Endothelial cell (in vitro differentiated cells): Measurements from ENCODE around the gene TEN1. TPM values are rescaled to one million over a fixed set of nuclear protein-coding genes. Genes with fewer than 3 reads are reported as not detected.
"Not testable (repeated sequence)": the region's sequence is repeated elsewhere in the genome, so short reads cannot be mapped to it uniquely, and the experiment has no call there.

Experiments
- DNase-seq: peaks from one replicate; pipeline ENCODE4 v3.0.0; 2021; ENCODE audit warnings: low spot score
- H3K27ac Mint-ChIP-seq: one replicate; pipeline ENCODE4 v1.8.0; 2021; ENCODE audit warnings: mixed read lengths, inconsistent platforms; ENCODE audit not compliant: unreplicated experiment
- H3K27me3 Mint-ChIP-seq: one replicate; pipeline ENCODE4 v1.8.0; 2021; ENCODE audit warnings: mild to moderate bottlenecking, moderate library complexity, mixed read lengths, inconsistent platforms; ENCODE audit not compliant: unreplicated experiment
- H3K36me3 Mint-ChIP-seq: one replicate; pipeline ENCODE4 v1.8.0; 2021; ENCODE audit warnings: mild to moderate bottlenecking, low read depth, mixed read lengths, inconsistent platforms; ENCODE audit not compliant: unreplicated experiment
- H3K4me1 Mint-ChIP-seq: one replicate; pipeline ENCODE4 v1.8.0; 2021; ENCODE audit warnings: mild to moderate bottlenecking, mixed read lengths, inconsistent platforms; ENCODE audit not compliant: unreplicated experiment
- H3K4me3 Mint-ChIP-seq: one replicate; pipeline ENCODE4 v1.8.0; 2021; ENCODE audit warnings: mild to moderate bottlenecking, mixed read lengths, inconsistent platforms; ENCODE audit not compliant: unreplicated experiment
- H3K9me3 Mint-ChIP-seq: one replicate; pipeline ENCODE4 v1.8.0; 2021; ENCODE audit warnings: mixed read lengths, inconsistent platforms; ENCODE audit not compliant: unreplicated experiment
- total RNA-seq: library from RNA; stranded (reverse); fragmentation: NEBNext Ultra II Directional; extraction: Animal tissue kit (Norgen Biotek cat#: 25700); gene quantifications from one replicate; pipeline ENCODE4 v1.2.1, GENCODE V29; 2021; ENCODE audit not compliant: unreplicated experiment
- TF ChIP-seq, protein P1 (sequence below): fragments of 200-600 bp; sonication (generic); IDR thresholded peaks from one replicate; pipeline ENCODE4 v1.5.0; 2021; ENCODE audit warnings: antibody characterized with exemption; ENCODE audit not compliant: unreplicated experiment

TEN1 gene
- total RNA-seq, 1 donor from 2014 or later, result 22.6 TPM

DNA sequence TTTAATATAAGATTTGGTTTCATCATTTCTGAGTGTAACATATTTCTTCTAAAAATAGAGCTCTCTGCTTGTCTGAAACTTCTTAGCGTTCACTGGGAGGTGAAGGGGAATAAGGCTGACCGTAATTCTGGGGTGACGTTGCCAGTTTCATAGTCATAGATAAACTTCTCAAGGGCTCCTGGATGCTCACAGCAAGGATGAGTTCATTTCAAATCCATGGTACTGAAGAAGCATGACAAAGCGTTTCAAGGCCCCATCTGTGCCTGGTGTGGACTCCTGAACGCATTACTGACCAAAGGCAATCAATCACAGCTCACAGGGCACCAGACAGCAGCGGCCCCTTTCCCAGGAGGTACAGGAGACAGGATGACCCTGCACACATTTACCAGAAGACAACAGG lies 60.1 kb downstream of the TEN1 start:
- Mint-ChIP-seq H3K27ac (no peak overlapping the region), H3K9me3 (no peaks in the 10 kb centered on the region), H3K27me3 (peaks cover 6% of the 10 kb centered on the region), H3K4me1 (no peaks in the 10 kb centered on the region), H3K36me3 (peaks cover 41% of the 10 kb centered on the region), H3K4me3 (no peak overlapping the region)
- DNase-seq, result no peak
- TF ChIP-seq, protein P1, sequence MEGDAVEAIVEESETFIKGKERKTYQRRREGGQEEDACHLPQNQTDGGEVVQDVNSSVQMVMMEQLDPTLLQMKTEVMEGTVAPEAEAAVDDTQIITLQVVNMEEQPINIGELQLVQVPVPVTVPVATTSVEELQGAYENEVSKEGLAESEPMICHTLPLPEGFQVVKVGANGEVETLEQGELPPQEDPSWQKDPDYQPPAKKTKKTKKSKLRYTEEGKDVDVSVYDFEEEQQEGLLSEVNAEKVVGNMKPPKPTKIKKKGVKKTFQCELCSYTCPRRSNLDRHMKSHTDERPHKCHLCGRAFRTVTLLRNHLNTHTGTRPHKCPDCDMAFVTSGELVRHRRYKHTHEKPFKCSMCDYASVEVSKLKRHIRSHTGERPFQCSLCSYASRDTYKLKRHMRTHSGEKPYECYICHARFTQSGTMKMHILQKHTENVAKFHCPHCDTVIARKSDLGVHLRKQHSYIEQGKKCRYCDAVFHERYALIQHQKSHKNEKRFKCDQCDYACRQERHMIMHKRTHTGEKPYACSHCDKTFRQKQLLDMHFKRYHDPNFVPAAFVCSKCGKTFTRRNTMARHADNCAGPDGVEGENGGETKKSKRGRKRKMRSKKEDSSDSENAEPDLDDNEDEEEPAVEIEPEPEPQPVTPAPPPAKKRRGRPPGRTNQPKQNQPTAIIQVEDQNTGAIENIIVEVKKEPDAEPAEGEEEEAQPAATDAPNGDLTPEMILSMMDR, result no peak

DNA sequence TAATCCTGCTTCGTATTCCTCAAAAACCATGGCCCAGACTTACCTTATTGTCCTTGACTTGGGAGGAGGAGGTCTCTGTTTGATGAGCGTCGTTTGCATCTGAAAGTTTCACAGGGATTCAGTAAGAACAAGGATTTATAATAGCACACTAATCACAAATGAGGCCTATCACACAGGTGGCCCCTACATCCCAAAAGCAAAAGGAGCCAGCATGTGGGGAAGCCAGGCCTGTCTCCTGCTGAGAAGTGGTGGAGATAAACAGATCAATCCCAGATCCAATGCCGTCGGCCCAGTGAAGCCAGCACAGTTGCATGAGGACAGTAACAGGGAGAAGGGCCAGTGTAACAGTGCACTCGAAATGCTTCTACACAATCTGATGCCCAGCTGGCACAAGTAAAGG lies 61.3 kb downstream of the TEN1 start:
- DNase-seq, result no peak
- no peaks in the 10 kb centered on the region for H3K4me1 Mint-ChIP-seq
- H3K27ac Mint-ChIP-seq, result no peak overlapping the region
- H3K27me3 Mint-ChIP-seq, result peaks cover 6% of the 10 kb centered on the region
- H3K4me3 Mint-ChIP-seq, result no peak overlapping the region
- no peaks in the 10 kb centered on the region for H3K9me3 Mint-ChIP-seq
- TF ChIP-seq, protein P1, result no peak
- peaks cover 51% of the 10 kb centered on the region for H3K36me3 Mint-ChIP-seq

DNA sequence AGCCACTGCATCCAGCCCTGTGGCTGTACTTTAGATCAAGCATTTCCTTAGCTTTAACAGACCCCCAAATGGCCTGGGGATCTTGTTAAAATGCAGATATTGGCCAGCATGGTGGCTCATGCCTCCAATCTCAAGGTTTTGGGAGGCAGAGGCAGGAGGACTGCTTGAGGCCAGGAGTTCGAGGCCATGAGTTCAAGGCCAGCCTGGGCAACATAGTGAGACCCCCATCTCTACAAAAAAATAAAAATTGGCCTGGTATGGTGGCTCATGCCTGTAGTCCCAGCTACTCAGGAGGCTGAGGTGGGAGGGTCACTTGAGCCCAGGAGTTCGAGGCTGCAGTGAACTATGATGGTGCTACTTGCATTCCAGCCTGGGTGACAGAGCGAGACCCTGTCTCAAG lies 63.8 kb downstream of the TEN1 start:
- H3K4me3 Mint-ChIP-seq, H3K4me1 Mint-ChIP-seq, H3K27me3 Mint-ChIP-seq, H3K9me3 Mint-ChIP-seq, H3K27ac Mint-ChIP-seq, DNase-seq: not testable (repeated sequence)
- H3K36me3 Mint-ChIP-seq, result peaks cover 63% of the 10 kb centered on the region

DNA sequence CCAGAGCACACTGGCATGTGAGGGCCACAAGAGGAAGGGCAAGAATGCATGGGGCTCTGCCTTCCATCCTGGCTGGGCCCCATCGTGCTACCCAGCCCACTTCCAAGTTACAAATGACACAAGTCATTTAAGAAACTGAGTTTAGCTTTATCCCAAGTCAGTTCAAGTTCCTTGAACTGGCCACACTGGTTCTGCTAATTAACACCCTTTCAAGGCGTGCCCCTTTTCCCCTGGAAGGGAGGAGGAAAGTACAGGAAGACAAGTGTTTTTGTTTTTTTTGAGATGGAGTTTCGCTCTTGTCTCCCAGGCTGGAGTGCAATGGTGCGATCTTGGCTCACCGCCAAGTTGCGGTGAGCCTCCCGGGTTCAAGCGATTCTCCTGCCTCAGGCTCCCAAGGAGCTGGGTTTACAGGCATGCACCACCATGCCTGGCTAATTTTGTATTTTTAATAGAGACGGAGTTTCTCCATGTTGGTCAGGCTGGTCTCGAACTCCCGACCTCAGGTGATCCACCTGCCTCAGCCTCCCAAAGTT lies 65.5 kb downstream of the TEN1 start:
- not testable (repeated sequence) for H3K9me3 Mint-ChIP-seq, H3K27ac Mint-ChIP-seq, H3K4me1 Mint-ChIP-seq, H3K27me3 Mint-ChIP-seq, DNase-seq, H3K4me3 Mint-ChIP-seq
- peaks cover 64% of the 10 kb centered on the region for H3K36me3 Mint-ChIP-seq

DNA sequence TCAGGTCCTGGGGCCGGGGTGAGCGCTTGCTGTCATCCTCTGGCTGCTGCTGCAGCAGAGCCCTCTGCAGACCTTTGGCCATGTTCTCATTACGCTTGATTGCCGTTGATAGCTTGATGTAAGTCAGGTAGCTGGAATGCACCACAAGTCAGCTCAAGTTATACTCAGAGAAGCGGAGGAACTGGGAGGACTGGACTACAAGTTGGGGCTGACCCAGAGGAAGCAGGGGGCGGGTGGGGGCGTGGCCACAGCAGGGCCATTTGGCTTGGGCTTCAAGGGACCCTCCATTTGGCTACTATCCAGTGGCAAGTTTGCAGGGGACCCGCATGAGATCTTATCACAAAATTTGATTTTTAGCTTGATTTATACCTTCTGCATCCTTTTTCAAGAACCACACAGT lies 67.0 kb downstream of the TEN1 start:
- no peak overlapping the region for H3K27ac Mint-ChIP-seq
- TF ChIP-seq, protein P1, result no peak
- H3K27me3 Mint-ChIP-seq, result no peaks in the 10 kb centered on the region
- no peaks in the 10 kb centered on the region for H3K9me3 Mint-ChIP-seq
- peaks cover 65% of the 10 kb centered on the region for H3K36me3 Mint-ChIP-seq
- no peak for DNase-seq
- no peaks in the 10 kb centered on the region for H3K4me1 Mint-ChIP-seq
- no peak overlapping the region for H3K4me3 Mint-ChIP-seq

DNA sequence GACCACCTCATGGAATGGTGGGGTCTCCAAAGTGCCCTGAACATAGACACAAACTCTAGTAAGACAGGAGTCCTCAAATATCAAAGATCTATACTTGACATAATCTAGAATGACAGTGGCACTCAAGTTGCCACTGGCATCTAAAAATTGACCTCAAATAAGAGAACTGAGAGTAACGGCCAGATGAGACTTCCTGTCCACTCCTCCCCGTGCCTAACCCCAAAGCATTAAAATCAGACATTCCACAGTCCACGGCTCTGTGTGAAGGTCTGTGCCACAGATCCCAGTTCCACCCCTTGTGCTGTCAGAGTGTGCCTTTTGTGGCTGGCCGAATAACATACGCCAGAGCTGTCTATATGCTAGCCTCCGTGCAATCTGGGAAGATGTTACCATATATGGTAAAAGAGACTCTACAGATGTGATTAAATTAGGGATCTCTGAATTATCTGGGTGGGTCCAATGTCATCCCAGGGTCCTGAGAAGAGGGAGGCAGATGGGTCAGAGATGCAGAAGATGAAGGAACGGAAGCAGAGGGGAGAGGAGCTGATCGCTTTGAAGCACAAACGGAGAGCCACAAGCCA lies 69.1 kb downstream of the TEN1 start:
- no peak for DNase-seq
- H3K36me3 Mint-ChIP-seq, result peaks cover 62% of the 10 kb centered on the region
- no peak overlapping the region for H3K4me3 Mint-ChIP-seq
- no peak overlapping the region for H3K27ac Mint-ChIP-seq
- no peaks in the 10 kb centered on the region for H3K27me3 Mint-ChIP-seq
- TF ChIP-seq, protein P1, result no peak
- H3K4me1 Mint-ChIP-seq, result no peaks in the 10 kb centered on the region
- no peaks in the 10 kb centered on the region for H3K9me3 Mint-ChIP-seq
